ENCODE results near the gene TLE5.

Gene TLE5

GRCh38 chr19:3060857-3061181 lies 1.5 kb downstream of the TLE5 start:
- Histone ChIP-seq H3K27ac (peak overlapping the region; percentile 90), H3K4me3 (peak overlapping the region; percentile 87), H3K36me3 (ENCODE audit: insufficient read depth, low read length) (peaks cover 47% of the 10 kb centered on the region), H3K9ac (ENCODE audit: insufficient read length) (peak overlapping the region; percentile 85), H3K9me3 (ENCODE audit: low read depth, low read length) (no peaks in the 10 kb centered on the region)
- no peak for DNase-seq (ENCODE audit: low read depth, low spot score)
- no peak for TF ChIP-seq FOXP2 (optimal IDR thresholded peaks at IDR 0.05; ENCODE audit: control extremely low read depth, extremely low read length, insufficient read depth)
- TF ChIP-seq EZH2 (IDR thresholded peaks at IDR 0.05), result no peak
- TF ChIP-seq POLR2AphosphoS5 (IDR thresholded peaks at IDR 0.05; ENCODE audit: borderline replicate concordance, low read depth, low read length), result no peak; the same call in 1 of the 2 replicates

- H3K27ac ChIP-seq, result no peak overlapping the region
- no peak for DNase-seq (ENCODE audit: low read depth, low spot score)
- no peak overlapping the region for H3K9ac ChIP-seq (ENCODE audit: insufficient read length)
- no peak for TF ChIP-seq POLR2AphosphoS5 (IDR thresholded peaks at IDR 0.05; ENCODE audit: borderline replicate concordance, low read depth, low read length)
- TF ChIP-seq EZH2 (IDR thresholded peaks at IDR 0.05), result no peak
- no peak for TF ChIP-seq FOXP2 (optimal IDR thresholded peaks at IDR 0.05; ENCODE audit: control extremely low read depth, extremely low read length, insufficient read depth)
- H3K4me3 ChIP-seq, result no peak overlapping the region
- peaks cover 58% of the 10 kb centered on the region for H3K36me3 ChIP-seq (ENCODE audit: insufficient read depth, low read length)
- no peaks in the 10 kb centered on the region for H3K9me3 ChIP-seq (ENCODE audit: low read depth, low read length)
These were observed 2.6 kb downstream of the TLE5 start for GRCh38 chr19:3059653-3060052.

- Histone ChIP-seq H3K27ac (no peak overlapping the region), H3K9me3 (ENCODE audit: low read depth, low read length) (no peaks in the 10 kb centered on the region), H3K36me3 (ENCODE audit: insufficient read depth, low read length) (peaks cover 58% of the 10 kb centered on the region), H3K9ac (ENCODE audit: insufficient read length) (no peak overlapping the region), H3K4me3 (no peak overlapping the region)
- no peak for DNase-seq (ENCODE audit: low read depth, low spot score)
- no peak for TF ChIP-seq EZH2 (IDR thresholded peaks at IDR 0.05)
- TF ChIP-seq POLR2AphosphoS5 (IDR thresholded peaks at IDR 0.05; ENCODE audit: borderline replicate concordance, low read depth, low read length), result no peak
- no peak for TF ChIP-seq FOXP2 (optimal IDR thresholded peaks at IDR 0.05; ENCODE audit: control extremely low read depth, extremely low read length, insufficient read depth)
These were observed 3.4 kb downstream of the TLE5 start for GRCh38 chr19:3058821-3059314.

- no peaks in the 10 kb centered on the region for H3K9me3 ChIP-seq (ENCODE audit: low read depth, low read length)
- H3K36me3 ChIP-seq (ENCODE audit: insufficient read depth, low read length), result peaks cover 64% of the 10 kb centered on the region
- no peak for DNase-seq (ENCODE audit: low read depth, low spot score)
- H3K27ac ChIP-seq, result no peak overlapping the region; the same call in 1 of the 2 replicates
- TF ChIP-seq EZH2 (IDR thresholded peaks at IDR 0.05), result no peak
- no peak overlapping the region for H3K4me3 ChIP-seq
- H3K9ac ChIP-seq (ENCODE audit: insufficient read length), result no peak overlapping the region
These were observed 4.1 kb downstream of the TLE5 start for GRCh38 chr19:3058009-3058820.

GRCh38 chr19:3057275-3057714 lies 5.0 kb downstream of the TLE5 start:
- Histone ChIP-seq H3K9ac (ENCODE audit: insufficient read length) (no peak overlapping the region), H3K36me3 (ENCODE audit: insufficient read depth, low read length) (peaks cover 64% of the 10 kb centered on the region), H3K27ac (no peak overlapping the region), H3K9me3 (ENCODE audit: low read depth, low read length) (no peaks in the 10 kb centered on the region), H3K4me3 (no peak overlapping the region)
- TF ChIP-seq FOXP2 (optimal IDR thresholded peaks at IDR 0.05; ENCODE audit: control extremely low read depth, extremely low read length, insufficient read depth) (no peak), POLR2AphosphoS5 (IDR thresholded peaks at IDR 0.05; ENCODE audit: borderline replicate concordance, low read depth, low read length) (no peak), EZH2 (IDR thresholded peaks at IDR 0.05) (no peak)
- no peak for DNase-seq (ENCODE audit: low read depth, low spot score)

GRCh38 chr19:3056417-3057088 lies 5.7 kb downstream of the TLE5 start:
- TF ChIP-seq POLR2AphosphoS5 (IDR thresholded peaks at IDR 0.05; ENCODE audit: borderline replicate concordance, low read depth, low read length) (0 out of 2 replicates have a peak, but pooled peaks have one; percentile 27), FOXP2 (optimal IDR thresholded peaks at IDR 0.05; ENCODE audit: control extremely low read depth, extremely low read length, insufficient read depth) (no peak)
- Histone ChIP-seq H3K9me3 (ENCODE audit: low read depth, low read length) (no peaks in the 10 kb centered on the region), H3K4me3 (no peak overlapping the region), H3K36me3 (ENCODE audit: insufficient read depth, low read length) (peaks cover 64% of the 10 kb centered on the region), H3K27ac (no peak overlapping the region), H3K9ac (ENCODE audit: insufficient read length) (no peak overlapping the region)
- DNase-seq (ENCODE audit: low read depth, low spot score), result no peak

- no peak overlapping the region for H3K4me3 ChIP-seq
- DNase-seq (ENCODE audit: low read depth, low spot score), result no peak
- TF ChIP-seq POLR2AphosphoS5 (IDR thresholded peaks at IDR 0.05; ENCODE audit: borderline replicate concordance, low read depth, low read length) (no peak), EZH2 (IDR thresholded peaks at IDR 0.05) (no peak), FOXP2 (optimal IDR thresholded peaks at IDR 0.05; ENCODE audit: control extremely low read depth, extremely low read length, insufficient read depth) (no peak)
- H3K36me3 ChIP-seq (ENCODE audit: insufficient read depth, low read length), result peaks cover 63% of the 10 kb centered on the region
- H3K27ac ChIP-seq, result no peak overlapping the region
- H3K9ac ChIP-seq (ENCODE audit: insufficient read length), result no peak overlapping the region
- no peaks in the 10 kb centered on the region for H3K9me3 ChIP-seq (ENCODE audit: low read depth, low read length)
These were observed 6.4 kb downstream of the TLE5 start for GRCh38 chr19:3055741-3056416.

Measured in SK-N-MC (cell line).